ENCODE results near the gene GNE. TPM values are rescaled to one million over a fixed set of nuclear protein-coding genes. Genes with fewer than 3 reads are reported as not detected.
"Not testable (repeated sequence)": the region's sequence is repeated elsewhere in the genome, so short reads cannot be mapped to it uniquely, and the experiment has no call there.

GNE gene
- total RNA-seq, 1 experiment from 2014 or later = 23.9 TPM

GRCh38 chr9:36278243-36278642, 20.0 kb upstream of the GNE start:
- in situ Hi-C loops (cut with HindIII; ENCODE audit: low pct_unique_long_range_greater_than_20kb, low sequenced_read_pairs) = no loop called here
- no peak for DNase-seq (ENCODE audit: low read depth, low spot score)

- in situ Hi-C loops (cut with HindIII; ENCODE audit: low pct_unique_long_range_greater_than_20kb, low sequenced_read_pairs) = no loop called here
- peak; percentile 63 for DNase-seq (ENCODE audit: low read depth, low spot score)
Measured at GRCh38 chr9:36276781-36277181, 18.5 kb upstream of the GNE start.

GRCh38 chr9:36276254-36276653, 18.0 kb upstream of the GNE start:
- DNase-seq (ENCODE audit: low read depth, low spot score) = no peak
- in situ Hi-C loops (cut with HindIII; ENCODE audit: low pct_unique_long_range_greater_than_20kb, low sequenced_read_pairs) = no loop called here

- DNase-seq (ENCODE audit: low read depth, low spot score) = no peak
- in situ Hi-C loops (cut with HindIII; ENCODE audit: low pct_unique_long_range_greater_than_20kb, low sequenced_read_pairs) = no loop called here
Measured at GRCh38 chr9:36275060-36275459, 16.8 kb upstream of the GNE start.

GRCh38 chr9:36273354-36273753, 15.1 kb upstream of the GNE start:
- DNase-seq (ENCODE audit: low read depth, low spot score); in situ Hi-C loops (cut with HindIII; ENCODE audit: low pct_unique_long_range_greater_than_20kb, low sequenced_read_pairs): not testable (repeated sequence)

- no peak for DNase-seq (ENCODE audit: low read depth, low spot score)
- in situ Hi-C loops (cut with HindIII; ENCODE audit: low pct_unique_long_range_greater_than_20kb, low sequenced_read_pairs) = no loop called here
Measured at GRCh38 chr9:36268007-36268427, 9.8 kb upstream of the GNE start.

- in situ Hi-C loops (cut with HindIII; ENCODE audit: low pct_unique_long_range_greater_than_20kb, low sequenced_read_pairs) = no loop called here
- no peak for DNase-seq (ENCODE audit: low read depth, low spot score)
Measured at GRCh38 chr9:36264896-36265295, 6.6 kb upstream of the GNE start.

GRCh38 chr9:36263683-36264082, 5.4 kb upstream of the GNE start:
- DNase-seq (ENCODE audit: low read depth, low spot score) = no peak
- in situ Hi-C loops (cut with HindIII; ENCODE audit: low pct_unique_long_range_greater_than_20kb, low sequenced_read_pairs) = no loop called here

- peak; percentile 11 for DNase-seq (ENCODE audit: low read depth, low spot score)
- in situ Hi-C loops (cut with HindIII; ENCODE audit: low pct_unique_long_range_greater_than_20kb, low sequenced_read_pairs) = no loop called here
Measured at GRCh38 chr9:36258996-36259533, 817 bp upstream of the GNE start.

- in situ Hi-C loops (cut with HindIII; ENCODE audit: low pct_unique_long_range_greater_than_20kb, low sequenced_read_pairs) = no loop called here
- DNase-seq (ENCODE audit: low read depth, low spot score) = no peak
Measured at GRCh38 chr9:36251428-36251827, 6.8 kb downstream of the GNE start.

GRCh38 chr9:36250079-36250478, 8.2 kb downstream of the GNE start:
- no peak for DNase-seq (ENCODE audit: low read depth, low spot score)
- in situ Hi-C loops (cut with HindIII; ENCODE audit: low pct_unique_long_range_greater_than_20kb, low sequenced_read_pairs) = no loop called here

GRCh38 chr9:36249189-36249588, 9.1 kb downstream of the GNE start:
- no peak for DNase-seq (ENCODE audit: low read depth, low spot score)
- in situ Hi-C loops (cut with HindIII; ENCODE audit: low pct_unique_long_range_greater_than_20kb, low sequenced_read_pairs) = no loop called here

- DNase-seq (ENCODE audit: low read depth, low spot score) = peak; percentile 66
- in situ Hi-C loops (cut with HindIII; ENCODE audit: low pct_unique_long_range_greater_than_20kb, low sequenced_read_pairs) = not testable (repeated sequence)
Measured at GRCh38 chr9:36248061-36248460, 10.2 kb downstream of the GNE start.

- in situ Hi-C loops (cut with HindIII; ENCODE audit: low pct_unique_long_range_greater_than_20kb, low sequenced_read_pairs) = no loop called here
- no peak for DNase-seq (ENCODE audit: low read depth, low spot score)
Measured at GRCh38 chr9:36247356-36247755, 10.9 kb downstream of the GNE start.

- in situ Hi-C loops (cut with HindIII; ENCODE audit: low pct_unique_long_range_greater_than_20kb, low sequenced_read_pairs) = no loop called here
- peak; percentile 7 for DNase-seq (ENCODE audit: low read depth, low spot score)
Measured at GRCh38 chr9:36245906-36246305, 12.3 kb downstream of the GNE start.

GRCh38 chr9:36239675-36240074, 18.6 kb downstream of the GNE start:
- in situ Hi-C loops (cut with HindIII; ENCODE audit: low pct_unique_long_range_greater_than_20kb, low sequenced_read_pairs); DNase-seq (ENCODE audit: low read depth, low spot score): not testable (repeated sequence)

GRCh38 chr9:36239205-36239604, 19.0 kb downstream of the GNE start:
- in situ Hi-C loops (cut with HindIII; ENCODE audit: low pct_unique_long_range_greater_than_20kb, low sequenced_read_pairs); DNase-seq (ENCODE audit: low read depth, low spot score): not testable (repeated sequence)

GRCh38 chr9:36237230-36237629, 21.0 kb downstream of the GNE start:
- no peak for DNase-seq (ENCODE audit: low read depth, low spot score)
- in situ Hi-C loops (cut with HindIII; ENCODE audit: low pct_unique_long_range_greater_than_20kb, low sequenced_read_pairs) = no loop called here

- no peak for DNase-seq (ENCODE audit: low read depth, low spot score)
- in situ Hi-C loops (cut with HindIII; ENCODE audit: low pct_unique_long_range_greater_than_20kb, low sequenced_read_pairs) = no loop called here
Measured at GRCh38 chr9:36222449-36222848, 35.8 kb downstream of the GNE start.

- in situ Hi-C loops (cut with HindIII; ENCODE audit: low pct_unique_long_range_greater_than_20kb, low sequenced_read_pairs) = no loop called here
- DNase-seq (ENCODE audit: low read depth, low spot score) = no peak
Measured at GRCh38 chr9:36221667-36222066, 36.6 kb downstream of the GNE start.
